Measurements from ENCODE around the gene NCOR1. TPM values are rescaled to one million over a fixed set of nuclear protein-coding genes. Genes with fewer than 3 reads are reported as not detected.

The NCOR1 gene
- total RNA-seq, 1 experiment from 2014 or later = 83.8 TPM

- no peak for DNase-seq (ENCODE audit: low read depth, low spot score)
- POLR2A ChIA-PET = no interaction called here
- Histone ChIP-seq H3K27me3 (ENCODE audit: control insufficient read depth, insufficient read depth, low read length) (no peaks in the 10 kb centered on the region), H3K27ac (ENCODE audit: low read length) (no peak overlapping the region), H3K4me1 (ENCODE audit: control insufficient read depth, insufficient read depth, low read length) (no peaks in the 10 kb centered on the region), H3K4me3 (ENCODE audit: low read depth in 2 of 2, low read length in 2 of 2) (no peak overlapping the region), H3K9me3 (ENCODE audit: control insufficient read depth, insufficient read depth, low read depth, low read length) (no peaks in the 10 kb centered on the region), H3K36me3 (ENCODE audit: control insufficient read depth, insufficient read depth, low read length) (peaks cover 25% of the 10 kb centered on the region)
- intact Hi-C loops (cut with micrococcal nuclease; ENCODE audit: unreplicated experiment) (no loop called here), in situ Hi-C loops (cut with HindIII; ENCODE audit: low pct_unique_long_range_greater_than_20kb, low sequenced_read_pairs) (no loop called here)
- CTCF ChIA-PET = interaction anchor here (0.5 kb wide), 1 partner anchor 97 kb away, joined by 4 read pairs; no protein-coding TSS in a partner anchor
- no peak for TF ChIP-seq REST (IDR thresholded peaks at IDR 0.05; ENCODE audit: insufficient read depth in 1 of 2, low read depth in 2 of 2, low read length in 1 of 2)
- no peak for TF ChIP-seq SIN3A (IDR thresholded peaks at IDR 0.05; ENCODE audit: borderline replicate concordance, insufficient read depth, low read depth, low read length)
- TF ChIP-seq TCF7L2 (IDR thresholded peaks at IDR 0.05; ENCODE audit: low read depth, low read length) = no peak
- no peak for TF ChIP-seq POLR2AphosphoS5 (IDR thresholded peaks at IDR 0.05; ENCODE audit: low read depth, low read length)
- TF ChIP-seq CTCF (IDR thresholded peaks at IDR 0.05) = no peak
- BruUV-seq (replicated peaks) = no TSS peak
- no peak for ATAC-seq
Measured at GRCh38 chr17:16073845-16074244, 141.5 kb downstream of the NCOR1 start.

- H3K9me3 ChIP-seq (ENCODE audit: control insufficient read depth, insufficient read depth, low read depth, low read length) = no peaks in the 10 kb centered on the region
- peaks cover 23% of the 10 kb centered on the region for H3K36me3 ChIP-seq (ENCODE audit: control insufficient read depth, insufficient read depth, low read length)
- ATAC-seq = no peak
- in situ Hi-C loops (cut with HindIII; ENCODE audit: low pct_unique_long_range_greater_than_20kb, low sequenced_read_pairs) = no loop called here
- ChIA-PET CTCF (no interaction called here), POLR2A (no interaction called here)
- H3K4me3 ChIP-seq (ENCODE audit: low read depth in 2 of 2, low read length in 2 of 2) = no peak overlapping the region
- no peaks in the 10 kb centered on the region for H3K27me3 ChIP-seq (ENCODE audit: control insufficient read depth, insufficient read depth, low read length)
- intact Hi-C loops (cut with micrococcal nuclease; ENCODE audit: unreplicated experiment) = no loop called here
- H3K4me1 ChIP-seq (ENCODE audit: control insufficient read depth, insufficient read depth, low read length) = no peaks in the 10 kb centered on the region
- TF ChIP-seq SIN3A (IDR thresholded peaks at IDR 0.05; ENCODE audit: borderline replicate concordance, insufficient read depth, low read depth, low read length) (no peak), CTCF (IDR thresholded peaks at IDR 0.05) (no peak), REST (IDR thresholded peaks at IDR 0.05; ENCODE audit: insufficient read depth in 1 of 2, low read depth in 2 of 2, low read length in 1 of 2) (no peak), POLR2AphosphoS5 (IDR thresholded peaks at IDR 0.05; ENCODE audit: low read depth, low read length) (no peak), TCF7L2 (IDR thresholded peaks at IDR 0.05; ENCODE audit: low read depth, low read length) (no peak)
- no peak for DNase-seq (ENCODE audit: low read depth, low spot score)
- BruUV-seq (replicated peaks) = no TSS peak
- no peak overlapping the region for H3K27ac ChIP-seq (ENCODE audit: low read length)
Measured at GRCh38 chr17:16072031-16072430, 143.3 kb downstream of the NCOR1 start.
